Spleen (tissue), 7 donors: ENCODE results near the gene TRIM63.

Experiments
- POLR2A ChIP-seq, 3 donors: fragments of 450-650 bp; IDR thresholded peaks; one replicate each; pipeline ENCODE4 v1.5.1; 2017; ENCODE audit warnings: antibody characterized with exemption in 3 of 3, mild to moderate bottlenecking in 1 of 3
- POLR2AphosphoS5 ChIP-seq, 3 donors: sonication (generic); formaldehyde crosslinking; IDR thresholded peaks; one replicate each; pipeline ENCODE4 v1.5.1; 2017; ENCODE audit warnings: antibody characterized with exemption in 3 of 3
- TF ChIP-seq, protein P1 (sequence below), 11 experiments: fragments of 200-600 bp in 7 of 11; fragments of 450-650 bp in 4 of 11; sonication (generic) in 4 of 11; IDR thresholded peaks in 8 of 11; conservative IDR thresholded peaks in 3 of 11; 1 replicate in 7 of 11; 2 replicates in 4 of 11; pipeline versions ENCODE4 v1.4.0 to v1.8.0; 2016 to 2021; ENCODE audit warnings: antibody characterized with exemption in 11 of 11, inconsistent platforms in 4 of 11, mild to moderate bottlenecking in 1 of 11
- donor health status: DM: no; HTN: no; CAD: no; lungs with moderate emphysema.
- donor health status: DM: no; HTN: no; CAD: no.
- donor health status: DM: no; HTN: no; CAD: no.

- TF ChIP-seq POLR2A (IDR thresholded peaks at IDR 0.05), result no peak
- TF ChIP-seq, protein P1, sequence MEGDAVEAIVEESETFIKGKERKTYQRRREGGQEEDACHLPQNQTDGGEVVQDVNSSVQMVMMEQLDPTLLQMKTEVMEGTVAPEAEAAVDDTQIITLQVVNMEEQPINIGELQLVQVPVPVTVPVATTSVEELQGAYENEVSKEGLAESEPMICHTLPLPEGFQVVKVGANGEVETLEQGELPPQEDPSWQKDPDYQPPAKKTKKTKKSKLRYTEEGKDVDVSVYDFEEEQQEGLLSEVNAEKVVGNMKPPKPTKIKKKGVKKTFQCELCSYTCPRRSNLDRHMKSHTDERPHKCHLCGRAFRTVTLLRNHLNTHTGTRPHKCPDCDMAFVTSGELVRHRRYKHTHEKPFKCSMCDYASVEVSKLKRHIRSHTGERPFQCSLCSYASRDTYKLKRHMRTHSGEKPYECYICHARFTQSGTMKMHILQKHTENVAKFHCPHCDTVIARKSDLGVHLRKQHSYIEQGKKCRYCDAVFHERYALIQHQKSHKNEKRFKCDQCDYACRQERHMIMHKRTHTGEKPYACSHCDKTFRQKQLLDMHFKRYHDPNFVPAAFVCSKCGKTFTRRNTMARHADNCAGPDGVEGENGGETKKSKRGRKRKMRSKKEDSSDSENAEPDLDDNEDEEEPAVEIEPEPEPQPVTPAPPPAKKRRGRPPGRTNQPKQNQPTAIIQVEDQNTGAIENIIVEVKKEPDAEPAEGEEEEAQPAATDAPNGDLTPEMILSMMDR (IDR thresholded peaks at IDR 0.05 in 8 of 11, conservative IDR thresholded peaks at IDR 0.05 in 3 of 11), result no peak
- no peak for TF ChIP-seq POLR2AphosphoS5 (IDR thresholded peaks at IDR 0.05)
Observed at GRCh38 chr1:26075421-26076144, 8.2 kb upstream of the TRIM63 start.
